Panc1 (cell line): Measurements from ENCODE around the gene NRM. TPM values are rescaled to one million over a fixed set of nuclear protein-coding genes. Genes with fewer than 3 reads are reported as not detected.

Experiments used
- ATAC-seq: fragments of 200-7000 bp; cut with Tn5 transposase; 2 replicates; pipeline ENCODE4 v1.9.1; 2020; ENCODE audit warnings: mild to moderate bottlenecking, moderate library complexity
- BruUV-seq: library from RNA; stranded (reverse); fragments of 400-500 nt; replicated peaks from 2 replicates; lab custom pipeline; 2021; lab: Mats Ljungman, UMichigan
- CTCF ChIA-PET: fragments of 300-600 bp; sonication (Branson Sonifier 250); formaldehyde crosslinking; loops from one replicate; lab custom pipeline; 2022; ENCODE audit warnings: antibody characterized with exemption; lab: Charles Lee
- POLR2A ChIA-PET: fragments of 300-600 bp; sonication (Branson Sonifier 250); formaldehyde crosslinking; loops from one replicate; lab custom pipeline; 2022; ENCODE audit warnings: antibody characterized with exemption; lab: Charles Lee
- DNase-seq: peaks from one replicate; pipeline ENCODE4 v3.0.0-alpha.2; 2010; ENCODE audit warnings: low read depth, low spot score
- H3K27ac ChIP-seq: 2 replicates; pipeline ENCODE4 v1.5.1; 2011; ENCODE audit warnings: mild to moderate bottlenecking, low read length, inconsistent platforms
- H3K27me3 ChIP-seq: fragments of 200-500 bp; sonication (Bioruptor generic); 2 replicates; pipeline ENCODE4 v1.6.0; 2014; ENCODE audit warnings: low read length, inconsistent platforms; ENCODE audit not compliant: control insufficient read depth, insufficient read depth
- H3K36me3 ChIP-seq: fragments of 200-500 bp; sonication (Bioruptor generic); 2 replicates; pipeline ENCODE4 v1.5.1; 2014; ENCODE audit warnings: inconsistent platforms, mild to moderate bottlenecking, low read length, moderate library complexity; ENCODE audit not compliant: control insufficient read depth, insufficient read depth
- H3K4me1 ChIP-seq: 2 replicates; pipeline ENCODE4 v1.5.1; 2011; ENCODE audit warnings: inconsistent platforms, mild to moderate bottlenecking, low read length, moderate library complexity; ENCODE audit not compliant: control insufficient read depth, insufficient read depth
- H3K4me3 ChIP-seq, 2 experiments: 2 replicates each; pipeline ENCODE4 v1.5.1; 2011 to 2012; ENCODE audit warnings: low read depth in 2 of 2, low read length in 2 of 2, mild to moderate bottlenecking in 2 of 2, inconsistent platforms in 1 of 2, moderate library complexity in 1 of 2
- H3K9me3 ChIP-seq: fragments of 200-500 bp; sonication (Bioruptor generic); 2 replicates; pipeline ENCODE4 v1.5.1; 2014; ENCODE audit warnings: low read depth, mild to moderate bottlenecking, inconsistent platforms, low read length, moderate library complexity; ENCODE audit not compliant: control insufficient read depth, insufficient read depth
- POLR2AphosphoS5 ChIP-seq: IDR thresholded peaks from 2 replicates; pipeline ENCODE4 v1.6.1; 2012; ENCODE audit warnings: mild to moderate bottlenecking, low read depth, low read length, moderate library complexity
- SIN3A ChIP-seq: IDR thresholded peaks from 2 replicates; pipeline ENCODE4 v1.6.1; 2012; ENCODE audit warnings: low read depth, mild to moderate bottlenecking, low read length, moderate library complexity, borderline replicate concordance; ENCODE audit not compliant: insufficient read depth
- TCF7L2 ChIP-seq: IDR thresholded peaks from 2 replicates; pipeline ENCODE4 v1.6.1; 2011; ENCODE audit warnings: mild to moderate bottlenecking, low read depth, low read length, inconsistent platforms
- in situ Hi-C: cut with HindIII; loops from 2 replicates; pipeline ENCODE4 v1.10.0; 2016; ENCODE audit warnings: low sequenced_read_pairs, low pct_unique_long_range_greater_than_20kb
- intact Hi-C: fragments of 100-400 bp; cut with micrococcal nuclease; formaldehyde crosslinking; loops from one replicate; pipeline ENCODE4 v1.10.0; 2022; ENCODE audit not compliant: unreplicated experiment
- total RNA-seq: library from RNA; stranded (reverse); gene quantifications from one replicate; pipeline ENCODE4 v1.2.1, GENCODE V29; 2021; ENCODE audit not compliant: unreplicated experiment
- TF ChIP-seq, protein P1 (sequence below): fragments of 450-650 bp; IDR thresholded peaks from 2 replicates; pipeline ENCODE4 v1.5.1; 2017; ENCODE audit warnings: mild to moderate bottlenecking
- TF ChIP-seq, protein P2 (sequence below), 2 experiments: IDR thresholded peaks; 2 replicates each; pipeline ENCODE4 v1.6.1; 2011 to 2012; ENCODE audit warnings: low read depth in 2 of 2, control low read depth in 1 of 2, low read length in 1 of 2, mild to moderate bottlenecking in 1 of 2, moderate library complexity in 1 of 2; ENCODE audit not compliant: insufficient read depth in 1 of 2

Gene NRM
- total RNA-seq, 1 experiment from 2014 or later: 21.9 TPM

DNA sequence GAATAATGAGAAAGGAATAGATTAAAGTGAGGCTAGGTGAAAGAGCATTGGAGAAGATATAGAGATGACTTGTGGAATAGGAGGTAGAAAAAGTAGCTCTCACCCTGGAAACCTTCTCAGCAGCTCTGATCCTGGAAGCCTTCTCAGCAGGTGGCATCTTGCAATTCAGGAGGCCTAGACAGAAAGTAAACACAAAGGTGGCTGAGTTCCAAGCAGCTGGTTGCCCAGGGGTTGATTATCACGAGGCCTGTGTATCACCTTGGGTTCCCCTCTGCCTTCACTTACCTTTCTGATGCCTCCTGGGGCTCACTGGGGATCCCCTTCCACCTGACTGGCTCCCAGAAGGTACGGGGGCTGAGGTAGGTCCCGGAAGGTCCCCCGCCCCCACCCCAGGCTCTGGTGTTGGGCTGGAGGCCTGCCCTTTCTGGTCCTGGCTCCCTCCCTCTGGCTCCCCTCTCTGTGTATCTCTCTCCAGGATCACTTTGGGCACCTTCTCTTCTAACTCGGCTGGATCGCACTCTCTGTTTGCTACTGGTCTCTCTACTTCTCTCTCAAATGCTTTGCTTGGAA, 16.6 kb upstream of the NRM start:
- ATAC-seq: peak; percentile 44
- no peak for DNase-seq
- intact Hi-C loops: no loop called here
- H3K27ac ChIP-seq: peak overlapping the region; percentile 44; the same call in 1 of the 2 replicates
- H3K4me3 ChIP-seq: no peak overlapping the region
- POLR2A ChIA-PET: interaction anchor here (0.7 to 1.3 kb wide), 2 partner anchors 10 to 838 kb away, joined by 3 to 5 read pairs; partner anchors contain the start of gene MDC1
- H3K27me3 ChIP-seq: no peaks in the 10 kb centered on the region
- no peaks in the 10 kb centered on the region for H3K36me3 ChIP-seq
- TSS peak; percentile 48 for BruUV-seq
- H3K9me3 ChIP-seq: no peaks in the 10 kb centered on the region
- CTCF ChIA-PET: no interaction called here
- in situ Hi-C loops: no loop called here
- H3K4me1 ChIP-seq: peaks cover 11% of the 10 kb centered on the region
- TF ChIP-seq, protein P1, sequence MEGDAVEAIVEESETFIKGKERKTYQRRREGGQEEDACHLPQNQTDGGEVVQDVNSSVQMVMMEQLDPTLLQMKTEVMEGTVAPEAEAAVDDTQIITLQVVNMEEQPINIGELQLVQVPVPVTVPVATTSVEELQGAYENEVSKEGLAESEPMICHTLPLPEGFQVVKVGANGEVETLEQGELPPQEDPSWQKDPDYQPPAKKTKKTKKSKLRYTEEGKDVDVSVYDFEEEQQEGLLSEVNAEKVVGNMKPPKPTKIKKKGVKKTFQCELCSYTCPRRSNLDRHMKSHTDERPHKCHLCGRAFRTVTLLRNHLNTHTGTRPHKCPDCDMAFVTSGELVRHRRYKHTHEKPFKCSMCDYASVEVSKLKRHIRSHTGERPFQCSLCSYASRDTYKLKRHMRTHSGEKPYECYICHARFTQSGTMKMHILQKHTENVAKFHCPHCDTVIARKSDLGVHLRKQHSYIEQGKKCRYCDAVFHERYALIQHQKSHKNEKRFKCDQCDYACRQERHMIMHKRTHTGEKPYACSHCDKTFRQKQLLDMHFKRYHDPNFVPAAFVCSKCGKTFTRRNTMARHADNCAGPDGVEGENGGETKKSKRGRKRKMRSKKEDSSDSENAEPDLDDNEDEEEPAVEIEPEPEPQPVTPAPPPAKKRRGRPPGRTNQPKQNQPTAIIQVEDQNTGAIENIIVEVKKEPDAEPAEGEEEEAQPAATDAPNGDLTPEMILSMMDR: no peak
- TF ChIP-seq TCF7L2 (no peak), POLR2AphosphoS5 (0 out of 2 replicates have a peak, but pooled peaks have one; percentile 31), SIN3A (no peak)
- TF ChIP-seq, protein P2, sequence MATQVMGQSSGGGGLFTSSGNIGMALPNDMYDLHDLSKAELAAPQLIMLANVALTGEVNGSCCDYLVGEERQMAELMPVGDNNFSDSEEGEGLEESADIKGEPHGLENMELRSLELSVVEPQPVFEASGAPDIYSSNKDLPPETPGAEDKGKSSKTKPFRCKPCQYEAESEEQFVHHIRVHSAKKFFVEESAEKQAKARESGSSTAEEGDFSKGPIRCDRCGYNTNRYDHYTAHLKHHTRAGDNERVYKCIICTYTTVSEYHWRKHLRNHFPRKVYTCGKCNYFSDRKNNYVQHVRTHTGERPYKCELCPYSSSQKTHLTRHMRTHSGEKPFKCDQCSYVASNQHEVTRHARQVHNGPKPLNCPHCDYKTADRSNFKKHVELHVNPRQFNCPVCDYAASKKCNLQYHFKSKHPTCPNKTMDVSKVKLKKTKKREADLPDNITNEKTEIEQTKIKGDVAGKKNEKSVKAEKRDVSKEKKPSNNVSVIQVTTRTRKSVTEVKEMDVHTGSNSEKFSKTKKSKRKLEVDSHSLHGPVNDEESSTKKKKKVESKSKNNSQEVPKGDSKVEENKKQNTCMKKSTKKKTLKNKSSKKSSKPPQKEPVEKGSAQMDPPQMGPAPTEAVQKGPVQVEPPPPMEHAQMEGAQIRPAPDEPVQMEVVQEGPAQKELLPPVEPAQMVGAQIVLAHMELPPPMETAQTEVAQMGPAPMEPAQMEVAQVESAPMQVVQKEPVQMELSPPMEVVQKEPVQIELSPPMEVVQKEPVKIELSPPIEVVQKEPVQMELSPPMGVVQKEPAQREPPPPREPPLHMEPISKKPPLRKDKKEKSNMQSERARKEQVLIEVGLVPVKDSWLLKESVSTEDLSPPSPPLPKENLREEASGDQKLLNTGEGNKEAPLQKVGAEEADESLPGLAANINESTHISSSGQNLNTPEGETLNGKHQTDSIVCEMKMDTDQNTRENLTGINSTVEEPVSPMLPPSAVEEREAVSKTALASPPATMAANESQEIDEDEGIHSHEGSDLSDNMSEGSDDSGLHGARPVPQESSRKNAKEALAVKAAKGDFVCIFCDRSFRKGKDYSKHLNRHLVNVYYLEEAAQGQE (IDR thresholded peaks at IDR 0.05; ENCODE audit: insufficient read depth in 1 of 2, low read depth in 2 of 2, low read length in 1 of 2): no peak

DNA sequence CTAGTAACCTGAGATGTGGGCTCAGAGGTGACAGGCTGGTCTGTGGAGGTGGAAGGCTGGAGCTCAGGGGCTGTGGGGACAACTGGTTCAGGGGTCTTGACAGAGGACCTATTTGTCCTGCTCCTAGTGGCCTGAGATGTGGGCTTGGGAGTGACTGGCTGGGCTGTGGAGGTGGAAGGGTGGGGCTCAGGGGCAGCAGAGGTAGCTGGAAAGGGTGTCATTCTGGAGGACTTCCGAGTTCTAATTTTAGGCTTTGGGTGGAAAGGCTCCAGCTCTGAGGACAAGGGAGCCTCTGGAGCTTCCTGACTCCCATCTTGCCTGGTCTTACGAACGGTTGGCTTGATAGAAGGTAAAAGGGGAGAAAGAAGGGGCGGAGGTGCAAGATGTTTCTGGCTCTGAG, 14.8 kb upstream of the NRM start:
- Histone ChIP-seq H3K4me3 (no peak overlapping the region), H3K36me3 (no peaks in the 10 kb centered on the region), H3K4me1 (peaks cover 11% of the 10 kb centered on the region), H3K27ac (no peak overlapping the region), H3K9me3 (no peaks in the 10 kb centered on the region), H3K27me3 (no peaks in the 10 kb centered on the region)
- in situ Hi-C loops (no loop called here), intact Hi-C loops (no loop called here)
- ChIA-PET CTCF (no interaction called here), POLR2A (interaction anchor here (0.6 kb wide), 1 partner anchor 24 kb away, joined by 10 read pairs; no protein-coding TSS in a partner anchor)
- ATAC-seq (no peak), DNase-seq (no peak)
- no TSS peak for BruUV-seq
- no peak for TF ChIP-seq SIN3A
- TF ChIP-seq, protein P1: no peak
- no peak for TF ChIP-seq TCF7L2
- no peak for TF ChIP-seq POLR2AphosphoS5
- TF ChIP-seq, protein P2 (IDR thresholded peaks at IDR 0.05; ENCODE audit: insufficient read depth in 1 of 2, low read depth in 2 of 2, low read length in 1 of 2): no peak
